Stimulated activated CD4-positive, alpha-beta T cell treated with anti-CD3 and anti-CD28 coated beads, Interleukin-1b, Interleukin-23, amount 100 ng/mL, for 4 hours (primary cell): Measurements from ENCODE around the gene PTH2R.
"Not testable (repeated sequence)": the region's sequence is repeated elsewhere in the genome, so short reads cannot be mapped to it uniquely, and the experiment has no call there.

Experiments used
- DNase-seq, 2 donors: peaks; one replicate each; pipeline ENCODE4 v3.0.0-alpha.2; 2020; ENCODE audit warnings: low read depth in 2 of 2

PTH2R gene, protein sequence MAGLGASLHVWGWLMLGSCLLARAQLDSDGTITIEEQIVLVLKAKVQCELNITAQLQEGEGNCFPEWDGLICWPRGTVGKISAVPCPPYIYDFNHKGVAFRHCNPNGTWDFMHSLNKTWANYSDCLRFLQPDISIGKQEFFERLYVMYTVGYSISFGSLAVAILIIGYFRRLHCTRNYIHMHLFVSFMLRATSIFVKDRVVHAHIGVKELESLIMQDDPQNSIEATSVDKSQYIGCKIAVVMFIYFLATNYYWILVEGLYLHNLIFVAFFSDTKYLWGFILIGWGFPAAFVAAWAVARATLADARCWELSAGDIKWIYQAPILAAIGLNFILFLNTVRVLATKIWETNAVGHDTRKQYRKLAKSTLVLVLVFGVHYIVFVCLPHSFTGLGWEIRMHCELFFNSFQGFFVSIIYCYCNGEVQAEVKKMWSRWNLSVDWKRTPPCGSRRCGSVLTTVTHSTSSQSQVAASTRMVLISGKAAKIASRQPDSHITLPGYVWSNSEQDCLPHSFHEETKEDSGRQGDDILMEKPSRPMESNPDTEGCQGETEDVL

GRCh38 chr2:208406474-208407451 lies at the start of gene PTH2R:
TSS of gene PTH2R (plus strand) at chr2:208406792. CDS start at chr2:208407044, 252 bp downstream.
- no peak for DNase-seq

- DNase-seq, result no peak
Observed at GRCh38 chr2:208356846-208357574, 49.6 kb upstream of the PTH2R start.

GRCh38 chr2:208358758-208359631 lies 47.6 kb upstream of the PTH2R start:
- DNase-seq, result no peak

- no peak for DNase-seq
Observed at GRCh38 chr2:208359632-208359986, 47.0 kb upstream of the PTH2R start.

DNA sequence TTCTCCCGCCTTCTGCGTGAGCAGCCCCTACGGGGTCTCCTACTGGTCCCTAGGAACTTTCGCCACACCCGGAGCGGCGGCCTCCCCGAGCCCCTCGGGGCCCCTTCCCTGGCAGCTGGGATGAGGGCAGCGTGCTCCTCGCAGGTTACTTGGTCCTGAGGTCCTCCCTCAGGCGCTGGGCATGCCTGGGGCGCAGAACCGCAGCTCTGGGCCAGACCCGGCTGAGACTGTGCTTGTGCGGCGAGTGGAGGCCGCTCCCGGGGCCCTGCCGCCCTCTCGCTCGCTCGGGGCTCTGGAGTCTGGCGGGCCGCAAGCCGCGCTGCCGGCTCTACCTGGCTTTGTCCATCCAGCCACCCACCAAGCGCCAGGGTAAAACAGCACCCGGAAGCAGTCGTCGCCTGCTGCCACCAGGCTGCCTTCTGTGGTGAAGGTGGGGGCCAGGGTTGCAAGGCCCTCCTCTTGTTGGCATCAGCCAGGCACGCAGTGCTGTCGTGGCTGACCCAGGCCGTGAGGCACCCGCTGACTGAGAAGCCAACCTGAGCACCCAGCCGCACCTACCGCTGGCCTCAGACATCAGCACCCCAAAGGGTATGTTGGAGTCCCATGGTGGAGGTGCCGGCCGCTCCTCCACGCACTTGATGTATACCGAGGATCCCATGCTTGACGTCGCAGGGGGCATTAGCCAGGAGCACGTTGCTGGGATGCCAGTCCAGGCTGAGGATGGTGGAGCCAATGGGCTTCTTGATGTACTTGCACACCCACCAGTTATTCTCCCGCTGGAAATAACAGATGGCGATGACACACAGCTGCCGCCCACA lies 46.1 kb upstream of the PTH2R start:
- no peak for DNase-seq

- DNase-seq, result no peak
Observed at GRCh38 chr2:208361077-208361441, 45.5 kb upstream of the PTH2R start.

DNA sequence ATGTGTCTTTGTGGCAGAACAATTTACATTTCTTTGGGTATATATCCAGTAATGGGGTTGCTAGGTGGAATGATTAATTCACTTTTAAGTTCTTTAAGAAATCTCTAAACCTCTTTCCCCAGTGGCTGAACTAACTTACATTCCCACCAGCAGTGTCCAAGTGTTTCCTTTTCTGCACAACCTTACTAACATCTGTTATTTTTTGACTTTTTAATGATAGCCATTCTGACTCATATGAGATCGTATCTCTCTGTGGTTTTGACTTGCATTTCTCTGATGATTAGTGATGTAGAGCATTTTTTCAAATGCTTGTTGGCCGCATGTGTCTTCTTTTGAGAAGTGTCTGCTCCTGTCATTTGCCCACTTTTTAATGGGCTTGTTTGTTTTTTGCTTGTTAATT lies 43.1 kb upstream of the PTH2R start:
- no peak for DNase-seq

- no peak for DNase-seq
Observed at GRCh38 chr2:208366215-208367127, 40.1 kb upstream of the PTH2R start.

GRCh38 chr2:208369091-208369490 lies 37.5 kb upstream of the PTH2R start:
- no peak for DNase-seq

- no peak for DNase-seq
Observed at GRCh38 chr2:208370881-208371633, 35.5 kb upstream of the PTH2R start.

- no peak for DNase-seq
Observed at GRCh38 chr2:208371634-208371935, 35.0 kb upstream of the PTH2R start.

GRCh38 chr2:208373460-208374089 lies 33.0 kb upstream of the PTH2R start:
- DNase-seq, result no peak

GRCh38 chr2:208375491-208376068 lies 31.0 kb upstream of the PTH2R start:
- no peak for DNase-seq

- DNase-seq, result not testable (repeated sequence)
Observed at GRCh38 chr2:208377344-208377860, 29.2 kb upstream of the PTH2R start.

GRCh38 chr2:208379192-208379591 lies 27.4 kb upstream of the PTH2R start:
- no peak for DNase-seq

GRCh38 chr2:208384637-208385036 lies 22.0 kb upstream of the PTH2R start:
- no peak for DNase-seq

- no peak for DNase-seq
Observed at GRCh38 chr2:208386541-208386940, 20.1 kb upstream of the PTH2R start.
